LNCAP (cell line): ENCODE data around the gene APOH.

Experiments used
- TF ChIP-seq, protein P1 (sequence below): fragments of 450-650 bp; IDR thresholded peaks from 2 replicates; pipeline ENCODE4 v1.5.1; 2017; ENCODE audit warnings: mild to moderate bottlenecking

APOH gene

DNA sequence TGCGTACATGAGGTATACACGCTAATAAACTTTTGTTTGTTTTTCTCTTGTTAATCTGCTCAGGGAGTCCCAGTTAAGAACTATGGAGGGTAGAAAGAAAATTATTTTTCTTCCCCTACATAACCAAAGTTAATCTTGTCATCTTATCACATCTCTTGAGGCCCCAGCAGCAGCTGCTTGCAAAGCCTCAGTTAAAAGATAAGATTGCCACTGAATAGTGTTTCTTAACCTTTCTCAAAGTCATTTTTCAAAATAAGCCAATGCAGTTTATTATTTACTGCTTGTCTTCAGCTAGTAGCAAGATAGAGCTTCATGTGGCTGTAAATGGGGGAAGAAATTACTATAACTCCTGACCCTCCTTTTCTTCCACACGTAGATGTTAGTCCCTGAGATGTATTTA is 21.5 kb upstream of the APOH start:
- TF ChIP-seq, protein P1, sequence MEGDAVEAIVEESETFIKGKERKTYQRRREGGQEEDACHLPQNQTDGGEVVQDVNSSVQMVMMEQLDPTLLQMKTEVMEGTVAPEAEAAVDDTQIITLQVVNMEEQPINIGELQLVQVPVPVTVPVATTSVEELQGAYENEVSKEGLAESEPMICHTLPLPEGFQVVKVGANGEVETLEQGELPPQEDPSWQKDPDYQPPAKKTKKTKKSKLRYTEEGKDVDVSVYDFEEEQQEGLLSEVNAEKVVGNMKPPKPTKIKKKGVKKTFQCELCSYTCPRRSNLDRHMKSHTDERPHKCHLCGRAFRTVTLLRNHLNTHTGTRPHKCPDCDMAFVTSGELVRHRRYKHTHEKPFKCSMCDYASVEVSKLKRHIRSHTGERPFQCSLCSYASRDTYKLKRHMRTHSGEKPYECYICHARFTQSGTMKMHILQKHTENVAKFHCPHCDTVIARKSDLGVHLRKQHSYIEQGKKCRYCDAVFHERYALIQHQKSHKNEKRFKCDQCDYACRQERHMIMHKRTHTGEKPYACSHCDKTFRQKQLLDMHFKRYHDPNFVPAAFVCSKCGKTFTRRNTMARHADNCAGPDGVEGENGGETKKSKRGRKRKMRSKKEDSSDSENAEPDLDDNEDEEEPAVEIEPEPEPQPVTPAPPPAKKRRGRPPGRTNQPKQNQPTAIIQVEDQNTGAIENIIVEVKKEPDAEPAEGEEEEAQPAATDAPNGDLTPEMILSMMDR: no peak

DNA sequence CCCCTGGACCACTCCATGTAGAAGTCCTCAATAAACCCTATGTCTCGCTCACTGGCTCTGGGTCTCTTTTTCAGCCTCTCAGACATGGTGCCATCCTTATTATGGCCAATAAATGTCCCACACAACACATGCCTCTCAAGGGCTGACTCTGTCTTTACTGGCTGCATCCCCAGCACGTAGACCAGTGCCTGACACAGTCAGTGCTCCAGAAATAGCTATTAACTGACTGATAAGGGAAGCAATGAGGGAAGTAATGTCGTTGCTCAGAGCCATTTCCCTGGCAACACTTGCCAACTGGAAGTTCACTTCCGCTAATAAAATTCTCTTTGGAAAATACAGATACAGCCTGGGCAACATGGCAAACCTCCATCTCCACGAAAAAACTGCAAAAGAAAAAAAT is 19.1 kb upstream of the APOH start:
- TF ChIP-seq, protein P1: no peak

DNA sequence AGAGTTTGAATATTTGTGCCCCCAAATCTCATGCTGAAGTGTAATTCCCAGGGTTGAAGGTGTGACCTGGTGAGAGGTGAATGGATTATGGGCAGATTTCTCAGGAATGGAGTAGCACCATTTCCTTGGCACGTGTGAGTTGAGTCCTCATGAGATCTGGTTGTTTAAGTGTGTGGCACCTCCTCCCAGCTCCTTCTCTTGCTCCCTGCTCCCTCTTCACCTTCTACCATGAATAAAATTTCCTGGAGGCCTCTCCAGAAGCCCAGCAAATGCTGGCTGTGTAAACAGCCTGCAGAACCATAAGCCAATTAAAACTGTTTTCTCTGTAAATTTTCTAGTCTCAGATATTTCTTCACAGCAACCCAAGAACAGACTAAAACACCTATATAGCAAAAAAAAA is 12.6 kb upstream of the APOH start:
- TF ChIP-seq, protein P1: no peak

DNA sequence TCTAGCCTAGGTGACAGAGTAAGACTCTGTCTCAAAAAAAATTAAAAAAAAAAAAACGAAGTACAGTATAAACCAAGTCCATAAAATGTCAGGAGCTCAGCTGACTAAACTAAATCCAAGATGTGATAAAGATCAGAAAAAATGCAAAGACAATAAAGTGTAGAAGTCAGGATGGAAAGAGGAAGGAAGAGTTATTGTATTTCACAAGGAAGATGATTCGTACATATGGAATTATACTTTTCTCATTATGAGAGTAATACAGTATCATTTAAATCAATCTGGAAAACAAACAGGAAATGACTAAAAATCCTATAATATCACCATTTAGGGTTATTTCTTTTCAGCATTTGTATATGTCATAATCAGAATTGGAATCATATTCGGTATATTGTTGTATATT is 11.4 kb upstream of the APOH start:
- TF ChIP-seq, protein P1: no peak

DNA sequence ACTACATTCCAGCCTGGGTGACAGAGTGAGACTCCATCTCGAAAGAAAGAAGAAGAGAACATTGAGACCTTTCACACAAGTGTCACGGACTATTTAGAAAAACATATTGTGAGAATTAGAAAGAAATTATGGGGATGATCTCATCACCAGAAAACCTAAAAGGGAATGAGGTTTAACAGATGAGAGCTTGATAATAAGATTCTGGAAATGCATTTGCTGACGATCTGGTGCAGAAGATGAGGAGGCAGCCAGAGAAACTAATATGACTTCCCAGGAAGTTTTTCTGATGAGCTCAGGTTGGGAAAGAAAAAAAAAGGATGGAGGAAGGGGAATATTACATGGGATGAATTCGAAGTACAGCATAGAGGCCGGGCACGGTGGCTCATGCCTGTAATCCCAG is 10.8 kb upstream of the APOH start:
- TF ChIP-seq, protein P1: no peak

DNA sequence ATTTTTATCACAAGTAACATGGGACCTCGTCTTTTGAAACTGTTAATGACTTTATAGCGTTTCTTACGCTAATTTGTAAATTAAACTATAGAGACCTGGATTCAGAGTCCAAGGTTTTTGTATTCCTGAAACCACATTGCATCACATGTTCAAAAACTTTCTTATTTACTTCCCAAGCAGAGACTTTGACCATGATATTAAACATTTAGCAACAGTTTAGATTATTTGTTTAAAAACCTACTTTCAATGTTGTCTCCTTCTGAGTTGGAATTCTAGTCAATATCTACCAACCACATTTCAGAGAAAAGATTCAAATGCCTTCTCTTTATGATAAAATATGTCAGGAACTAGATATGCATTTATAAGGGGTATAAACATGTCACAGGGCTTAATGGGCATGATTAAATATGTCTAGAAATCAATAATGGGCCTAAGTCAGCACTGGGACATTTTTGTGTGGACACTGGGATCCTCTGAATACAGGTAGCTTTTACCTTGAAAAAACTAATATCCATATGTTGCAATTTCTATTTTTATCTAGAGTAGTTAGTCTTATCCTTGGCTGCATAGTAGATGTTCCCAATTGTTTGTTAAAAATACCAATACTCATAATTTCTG is 6.3 kb upstream of the APOH start:
- TF ChIP-seq, protein P1: no peak

DNA sequence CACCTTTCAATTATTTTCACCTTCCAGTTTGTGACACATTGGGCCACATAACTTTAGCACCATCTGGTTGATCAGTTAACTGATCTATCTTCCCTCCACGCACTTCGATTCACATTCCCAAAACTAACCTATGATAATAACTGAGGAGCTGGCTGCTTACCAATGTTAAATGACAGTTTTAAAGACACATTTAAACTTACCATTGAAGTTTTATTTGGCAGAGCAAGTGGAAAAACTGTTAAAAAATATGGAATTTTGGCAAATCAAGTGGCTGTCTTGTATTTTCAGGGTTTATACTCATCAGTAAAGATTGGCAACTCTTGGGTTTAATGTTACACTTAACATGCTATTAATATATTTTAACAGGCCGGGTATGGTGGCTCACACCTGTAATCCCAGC is 5.4 kb upstream of the APOH start:
- TF ChIP-seq, protein P1: no peak
